Measurements from ENCODE around the gene HNRNPH3. TPM values are rescaled to one million over a fixed set of nuclear protein-coding genes. Genes with fewer than 3 reads are reported as not detected.

HNRNPH3 gene
- total and polyA plus RNA-seq, 2 experiments from 2014 or later = 96.1 to 182 TPM

- H3K4me1 ChIP-seq (ENCODE audit: low read depth) = no peaks in the 10 kb centered on the region
- H3K4me3 ChIP-seq = no peak overlapping the region
- no peaks in the 10 kb centered on the region for H3K9me3 ChIP-seq (ENCODE audit: low read depth)
- DNase-seq (ENCODE audit: low read depth in 1 of 2, low spot score in 1 of 2) = no peak
- H3K27ac ChIP-seq = peak overlapping the region; percentile 58
- no peaks in the 10 kb centered on the region for H3K27me3 ChIP-seq
- no peak for TF ChIP-seq CTCF (IDR thresholded peaks at IDR 0.05; ENCODE audit: low read depth, low read length)
- H3K36me3 ChIP-seq = peaks cover 80% of the 10 kb centered on the region
These were observed 11.1 kb downstream of the HNRNPH3 start for GRCh38 chr10:68342909-68343516.

GRCh38 chr10:68345621-68346020 is 13.8 kb downstream of the HNRNPH3 start:
- no peak for TF ChIP-seq CTCF (IDR thresholded peaks at IDR 0.05; ENCODE audit: low read depth, low read length)
- Histone ChIP-seq H3K27me3 (no peaks in the 10 kb centered on the region), H3K27ac (peak overlapping the region; percentile 48), H3K4me1 (ENCODE audit: low read depth) (no peaks in the 10 kb centered on the region), H3K36me3 (peaks cover 53% of the 10 kb centered on the region), H3K9me3 (ENCODE audit: low read depth) (no peaks in the 10 kb centered on the region), H3K4me3 (no peak overlapping the region)
- no peak for DNase-seq (ENCODE audit: low read depth in 1 of 2, low spot score in 1 of 2)

- peak overlapping the region; percentile 4 for H3K27ac ChIP-seq
- no peaks in the 10 kb centered on the region for H3K27me3 ChIP-seq
- no peaks in the 10 kb centered on the region for H3K9me3 ChIP-seq (ENCODE audit: low read depth)
- H3K4me3 ChIP-seq = no peak overlapping the region
- TF ChIP-seq CTCF (IDR thresholded peaks at IDR 0.05; ENCODE audit: low read depth, low read length) = no peak
- H3K36me3 ChIP-seq = peaks cover 42% of the 10 kb centered on the region
- H3K4me1 ChIP-seq (ENCODE audit: low read depth) = no peaks in the 10 kb centered on the region
- no peak for DNase-seq (ENCODE audit: low read depth in 1 of 2, low spot score in 1 of 2)
These were observed 14.9 kb downstream of the HNRNPH3 start for GRCh38 chr10:68346774-68347173.

- DNase-seq (ENCODE audit: low read depth in 1 of 2, low spot score in 1 of 2) = peak; percentile 57 to 68
- Histone ChIP-seq H3K4me1 (ENCODE audit: low read depth) (no peaks in the 10 kb centered on the region), H3K27ac (peak overlapping the region; percentile 34), H3K27me3 (no peaks in the 10 kb centered on the region), H3K36me3 (peaks cover 38% of the 10 kb centered on the region), H3K9me3 (ENCODE audit: low read depth) (no peaks in the 10 kb centered on the region), H3K4me3 (no peak overlapping the region)
- TF ChIP-seq CTCF (IDR thresholded peaks at IDR 0.05; ENCODE audit: low read depth, low read length) = peak; percentile 86
These were observed 16.4 kb downstream of the HNRNPH3 start for GRCh38 chr10:68348265-68348741.

GRCh38 chr10:68353537-68353936 is 21.7 kb downstream of the HNRNPH3 start:
- no peak for DNase-seq (ENCODE audit: low read depth in 1 of 2, low spot score in 1 of 2)
- TF ChIP-seq CTCF (IDR thresholded peaks at IDR 0.05; ENCODE audit: low read depth, low read length) = no peak
- no peaks in the 10 kb centered on the region for H3K4me1 ChIP-seq (ENCODE audit: low read depth)

More at GRCh38 chr10:68353537-68353936, 21.7 kb downstream of the HNRNPH3 start:
- Histone ChIP-seq H3K9me3 (ENCODE audit: low read depth) (no peaks in the 10 kb centered on the region), H3K27ac (no peak overlapping the region), H3K27me3 (no peaks in the 10 kb centered on the region), H3K4me3 (no peak overlapping the region), H3K36me3 (peaks cover 21% of the 10 kb centered on the region)

Measured in cardiac muscle cell (in vitro differentiated cells and primary cell).